Measurements from ENCODE around the gene EML3. TPM values are rescaled to one million over a fixed set of nuclear protein-coding genes. Genes with fewer than 3 reads are reported as not detected.
A peak's percentile ranks its signal among the peaks of the same experiment; 100 is the strongest.

EML3 gene
- total and polyA plus RNA-seq, 2 of the 13 experiments (the other 11 are each of a cell fraction or from before 2014, with no cell fraction given), result 10.6 to 12.3 TPM

- TF ChIP-seq ZNF274 (CRISPR knock-in tag; IDR thresholded peaks at IDR 0.05) (no peak), HCFC1 (IDR thresholded peaks at IDR 0.05; ENCODE audit: low read depth, low read length) (no peak), CERS6 (CRISPR knock-in tag; IDR thresholded peaks at IDR 0.05) (no peak), PHF8 (CRISPR knock-in tag; IDR thresholded peaks at IDR 0.05) (peak; percentile 28; the same call in 1 of the 2 replicates), SAP130 (CRISPR knock-in tag; IDR thresholded peaks at IDR 0.05; ENCODE audit: low read depth) (peak; percentile 47), HDAC1 (CRISPR knock-in tag; IDR thresholded peaks at IDR 0.05) (0 out of 2 replicates have a peak, but pooled peaks have one; percentile 17), ZNF503 (CRISPR knock-in tag; IDR thresholded peaks at IDR 0.05) (no peak), ZNF281 (CRISPR knock-in tag; IDR thresholded peaks at IDR 0.05; ENCODE audit: borderline replicate concordance) (no peak), ZMYM4 (CRISPR knock-in tag; IDR thresholded peaks at IDR 0.05) (0 out of 2 replicates have a peak, but pooled peaks have one; percentile 37), ZBTB21 (CRISPR knock-in tag; IDR thresholded peaks at IDR 0.05) (no peak), RFXAP (CRISPR knock-in tag; IDR thresholded peaks at IDR 0.05; ENCODE audit: borderline replicate concordance) (no peak), FOXJ3 (CRISPR knock-in tag; IDR thresholded peaks at IDR 0.05; ENCODE audit: borderline replicate concordance) (no peak), HNRNPUL1 (IDR thresholded peaks at IDR 0.05; ENCODE audit: low read depth, low read length) (no peak), ZMYM3 (CRISPR knock-in tag; IDR thresholded peaks at IDR 0.05) (no peak), UBTF (CRISPR knock-in tag; IDR thresholded peaks at IDR 0.05) (peak; percentile 51; the same call in 1 of the 2 replicates), SMARCC2 (IDR thresholded peaks at IDR 0.05) (no peak), KDM5B (CRISPR knock-in tag; IDR thresholded peaks at IDR 0.05; ENCODE audit: borderline replicate concordance) (no peak), ERF (CRISPR knock-in tag; IDR thresholded peaks at IDR 0.05) (no peak), TRIM24 (CRISPR knock-in tag; IDR thresholded peaks at IDR 0.05) (no peak), ZNF180 (CRISPR knock-in tag; IDR thresholded peaks at IDR 0.05; ENCODE audit: borderline replicate concordance, low read depth) (no peak), NFE2 (CRISPR knock-in tag; IDR thresholded peaks at IDR 0.05) (no peak), ZFP37 (CRISPR knock-in tag; IDR thresholded peaks at IDR 0.05; ENCODE audit: borderline replicate concordance) (no peak)
These were observed at the start of gene EML3, which contains the start of gene ROM1 (continued) for GRCh38 chr11:62612366-62613290.

All from HepG2 (cell line).